GM12864 (cell line): ENCODE results near the gene LCK.

Experiments used
- DNase-seq: peaks from one replicate; pipeline ENCODE4 v3.0.0-alpha.2; 2011; ENCODE audit warnings: low read depth
- H3K4me3 ChIP-seq: 2 replicates; pipeline ENCODE4 v1.5.1; 2011; ENCODE audit warnings: mild to moderate bottlenecking, low read depth, low read length, control low read depth
- TF ChIP-seq, protein P1 (sequence below): IDR thresholded peaks from 2 replicates; pipeline ENCODE4 v1.5.1; 2011; ENCODE audit warnings: low read depth, mild to moderate bottlenecking, moderate library complexity, low read length, control low read depth, inconsistent platforms; ENCODE audit errors: missing control alignments

The LCK gene

DNA sequence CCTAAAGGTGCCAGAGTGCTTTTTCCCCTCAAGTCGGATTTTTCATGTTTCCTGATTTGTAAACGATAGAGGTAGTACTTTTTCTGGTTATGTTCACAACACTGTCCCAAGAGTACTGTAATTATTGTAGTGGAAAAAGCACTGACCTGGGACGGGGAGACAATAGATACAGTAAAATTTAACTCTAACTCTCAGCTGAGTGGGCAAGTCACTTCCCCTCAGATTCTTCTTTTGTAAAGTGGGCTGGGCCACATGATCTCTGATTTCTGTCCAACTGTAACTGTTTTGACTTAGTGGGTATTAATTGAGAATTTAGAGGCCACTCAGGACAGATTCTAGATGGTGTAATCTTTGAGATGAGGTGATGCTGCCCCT is 65.8 kb downstream of the LCK start:
- TF ChIP-seq, protein P1, sequence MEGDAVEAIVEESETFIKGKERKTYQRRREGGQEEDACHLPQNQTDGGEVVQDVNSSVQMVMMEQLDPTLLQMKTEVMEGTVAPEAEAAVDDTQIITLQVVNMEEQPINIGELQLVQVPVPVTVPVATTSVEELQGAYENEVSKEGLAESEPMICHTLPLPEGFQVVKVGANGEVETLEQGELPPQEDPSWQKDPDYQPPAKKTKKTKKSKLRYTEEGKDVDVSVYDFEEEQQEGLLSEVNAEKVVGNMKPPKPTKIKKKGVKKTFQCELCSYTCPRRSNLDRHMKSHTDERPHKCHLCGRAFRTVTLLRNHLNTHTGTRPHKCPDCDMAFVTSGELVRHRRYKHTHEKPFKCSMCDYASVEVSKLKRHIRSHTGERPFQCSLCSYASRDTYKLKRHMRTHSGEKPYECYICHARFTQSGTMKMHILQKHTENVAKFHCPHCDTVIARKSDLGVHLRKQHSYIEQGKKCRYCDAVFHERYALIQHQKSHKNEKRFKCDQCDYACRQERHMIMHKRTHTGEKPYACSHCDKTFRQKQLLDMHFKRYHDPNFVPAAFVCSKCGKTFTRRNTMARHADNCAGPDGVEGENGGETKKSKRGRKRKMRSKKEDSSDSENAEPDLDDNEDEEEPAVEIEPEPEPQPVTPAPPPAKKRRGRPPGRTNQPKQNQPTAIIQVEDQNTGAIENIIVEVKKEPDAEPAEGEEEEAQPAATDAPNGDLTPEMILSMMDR, result no peak
- no peak for DNase-seq
- no peak overlapping the region for H3K4me3 ChIP-seq

DNA sequence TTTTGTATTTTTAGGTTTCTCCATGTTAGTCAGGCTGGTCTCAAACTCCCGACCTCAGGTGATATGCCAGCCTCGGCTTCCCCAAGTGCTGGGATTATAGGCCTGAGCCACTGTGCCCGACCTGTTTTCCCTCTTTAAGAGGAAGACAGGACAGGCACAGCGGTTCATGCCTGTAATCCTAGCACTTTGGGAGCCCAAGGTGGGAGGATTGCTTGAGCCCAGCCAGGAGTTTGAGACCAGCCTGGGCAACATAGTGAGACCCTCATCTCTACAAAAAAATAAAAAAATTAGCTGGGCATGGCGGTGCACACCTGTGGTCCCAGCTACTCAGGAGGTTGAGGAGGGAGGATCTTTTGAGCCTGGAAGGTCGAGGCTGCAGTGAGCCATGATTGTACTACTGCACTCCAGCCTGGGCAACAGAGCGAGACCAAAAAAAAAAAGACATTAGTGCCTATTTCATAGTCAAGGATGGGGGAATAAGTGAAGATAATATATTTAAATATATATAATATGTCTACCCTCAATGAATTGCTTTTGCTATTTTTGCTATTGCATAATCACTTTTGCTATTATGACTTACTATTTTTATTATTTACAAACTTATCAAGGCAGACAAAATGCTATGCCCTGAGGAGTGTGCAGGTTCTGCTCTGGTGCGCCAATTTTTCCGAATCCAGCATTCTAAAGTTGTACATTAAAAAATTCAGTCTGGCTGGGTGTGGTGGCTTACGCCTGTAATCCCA is 67.2 kb downstream of the LCK start:
- TF ChIP-seq, protein P1, result no peak
- no peak for DNase-seq
- H3K4me3 ChIP-seq, result no peak overlapping the region

DNA sequence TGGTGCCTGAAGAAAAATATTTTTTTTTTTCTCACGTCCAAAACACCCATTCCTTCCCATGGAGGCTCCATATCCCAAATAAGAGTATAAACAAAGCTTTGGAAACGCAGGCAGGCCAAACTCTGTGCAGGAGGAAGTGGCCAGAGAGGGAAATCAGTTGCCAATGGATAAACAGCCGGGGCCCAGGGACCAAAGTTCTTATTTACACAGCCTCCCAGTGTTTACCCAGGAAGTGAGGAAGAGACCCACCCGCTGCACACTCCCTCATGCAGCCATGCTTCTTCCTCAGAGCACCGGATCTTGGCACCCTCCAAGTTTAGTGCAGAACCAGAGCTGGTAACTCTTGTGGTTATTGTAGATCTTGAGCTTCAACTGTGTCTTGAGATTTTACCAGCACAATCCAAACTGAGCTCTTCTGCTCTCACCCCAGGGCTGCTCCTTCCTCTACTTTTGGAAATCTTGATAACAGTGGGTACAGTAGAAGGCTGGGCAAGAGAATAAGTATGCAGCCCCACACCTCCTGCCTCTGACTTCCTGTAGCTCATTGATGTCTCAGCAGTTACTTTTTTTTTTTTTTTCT is 70.7 kb downstream of the LCK start:
- DNase-seq, result no peak
- TF ChIP-seq, protein P1, result no peak
- H3K4me3 ChIP-seq, result no peak overlapping the region

DNA sequence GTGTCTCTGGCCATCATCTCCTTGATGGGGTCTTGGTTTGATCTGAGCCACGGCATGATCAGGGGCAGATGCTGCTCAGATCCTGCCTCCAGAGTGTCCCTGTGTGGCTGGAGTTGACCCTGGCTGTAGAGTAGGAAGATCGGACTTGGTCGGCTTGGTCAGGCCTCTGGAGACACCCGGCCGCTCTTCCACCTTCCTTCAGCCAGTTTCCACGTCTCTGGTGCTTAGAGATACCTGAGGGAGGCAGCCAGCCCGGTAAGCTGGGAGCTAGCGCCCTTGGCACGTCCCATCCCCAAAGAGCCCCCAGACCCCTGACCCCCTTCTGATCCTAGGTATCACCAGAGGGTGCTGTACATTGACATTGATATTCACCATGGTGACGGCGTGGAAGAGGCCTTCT is 76.1 kb downstream of the LCK start:
- TF ChIP-seq, protein P1, result no peak
- DNase-seq, result no peak
- H3K4me3 ChIP-seq, result no peak overlapping the region

DNA sequence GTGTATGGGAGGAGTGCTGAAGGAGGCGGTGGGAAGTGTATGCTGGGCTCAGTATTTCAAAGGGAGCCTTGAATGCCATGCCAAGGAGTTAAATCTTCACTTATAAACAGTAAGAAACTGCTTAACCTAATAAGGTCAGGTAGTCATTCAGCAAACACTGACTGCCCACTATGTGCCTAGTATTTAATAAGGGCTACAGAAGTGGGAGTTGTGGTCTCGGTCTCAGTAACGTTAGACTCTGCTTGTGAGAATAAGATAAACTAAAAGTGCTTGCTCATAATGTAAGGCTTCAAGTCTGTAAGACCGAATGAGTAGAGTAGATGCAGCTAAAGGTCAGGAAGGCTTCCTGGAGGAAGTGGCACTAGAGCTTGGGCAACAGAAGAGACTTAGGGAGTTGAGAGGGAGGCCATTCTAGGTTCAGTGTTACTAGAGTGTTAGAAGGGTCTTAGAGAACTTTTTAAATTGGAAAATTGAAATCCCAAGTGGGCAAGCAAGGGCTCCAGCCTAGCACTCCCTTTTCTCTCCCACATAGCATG is 78.9 kb downstream of the LCK start:
- no peak overlapping the region for H3K4me3 ChIP-seq
- TF ChIP-seq, protein P1, result no peak
- DNase-seq, result no peak

DNA sequence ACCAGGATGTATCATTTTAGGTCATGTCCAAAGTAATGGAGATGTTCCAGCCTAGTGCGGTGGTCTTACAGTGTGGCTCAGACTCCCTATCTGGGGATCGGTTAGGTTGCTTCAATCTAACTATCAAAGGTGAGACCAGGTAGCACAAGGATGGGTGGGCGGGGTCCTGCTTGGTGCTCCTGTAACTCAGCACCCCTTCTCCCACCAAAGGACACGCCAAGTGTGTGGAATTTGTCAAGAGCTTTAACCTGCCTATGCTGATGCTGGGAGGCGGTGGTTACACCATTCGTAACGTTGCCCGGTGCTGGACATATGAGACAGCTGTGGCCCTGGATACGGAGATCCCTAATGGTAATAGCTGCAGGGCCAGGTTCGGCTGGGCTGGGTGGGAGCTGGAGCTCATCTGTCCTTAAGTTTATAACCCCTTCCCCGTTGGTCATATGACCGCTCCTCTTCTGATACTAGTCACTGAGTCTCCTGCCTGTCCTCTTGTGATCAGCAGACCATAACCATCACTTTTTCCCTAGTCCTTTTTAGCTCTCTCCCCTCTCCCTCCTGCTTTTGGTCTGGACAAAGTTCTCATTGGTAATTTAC is 79.6 kb downstream of the LCK start:
- no peak for DNase-seq
- TF ChIP-seq, protein P1, result no peak
- H3K4me3 ChIP-seq, result no peak overlapping the region

DNA sequence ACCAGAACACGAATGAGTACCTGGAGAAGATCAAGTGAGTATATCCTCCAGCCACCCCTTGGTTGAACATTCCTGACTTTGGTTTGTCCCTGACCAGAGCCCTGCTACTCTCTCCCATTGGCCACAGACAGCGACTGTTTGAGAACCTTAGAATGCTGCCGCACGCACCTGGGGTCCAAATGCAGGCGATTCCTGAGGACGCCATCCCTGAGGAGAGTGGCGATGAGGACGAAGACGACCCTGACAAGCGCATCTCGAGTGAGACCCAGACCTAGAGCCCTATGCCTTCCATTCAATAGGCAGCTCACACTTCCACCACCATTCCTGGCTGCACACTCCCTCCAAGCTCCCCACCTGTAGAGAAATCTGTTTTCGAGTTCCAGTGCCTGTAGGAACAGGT is 80.5 kb downstream of the LCK start:
- DNase-seq, result no peak
- H3K4me3 ChIP-seq, result no peak overlapping the region
- TF ChIP-seq, protein P1, result no peak
